PFSK-1 (cell line): Measurements from ENCODE around the gene ZNF831.

Source experiments
- FOXP2 ChIP-seq: optimal IDR thresholded peaks from 2 replicates; pipeline ENCODE3; 2011; ENCODE audit warnings: borderline replicate concordance, control low read depth, inconsistent platforms; ENCODE audit not compliant: insufficient read depth; ENCODE audit errors: extremely low read length, extremely low read depth
- POLR2AphosphoS5 ChIP-seq: IDR thresholded peaks from 2 replicates; pipeline ENCODE4 v1.6.1; 2012; ENCODE audit warnings: low read depth, mild to moderate bottlenecking, control low read depth, low read length, moderate library complexity
- REST ChIP-seq, 2 experiments: IDR thresholded peaks; 2 replicates each; pipeline versions ENCODE4 v1.6.1 to v1.8.0; 2011 to 2012; ENCODE audit warnings: low read depth in 2 of 2, low read length in 2 of 2, control low read depth in 1 of 2, inconsistent platforms in 1 of 2, mild to moderate bottlenecking in 1 of 2, moderate library complexity in 1 of 2; ENCODE audit not compliant: insufficient read depth in 1 of 2
- SIN3A ChIP-seq: IDR thresholded peaks from 2 replicates; pipeline ENCODE4 v1.6.1; 2012; ENCODE audit warnings: mild to moderate bottlenecking, low read length, moderate library complexity, borderline replicate concordance; ENCODE audit not compliant: insufficient read depth
- TAF1 ChIP-seq: IDR thresholded peaks from 2 replicates; pipeline ENCODE4 v1.6.1; 2012; ENCODE audit warnings: low read length, control low read depth, borderline replicate concordance; ENCODE audit not compliant: insufficient read depth

Gene ZNF831

GRCh38 chr20:59221707-59222252 lies 58.2 kb downstream of the ZNF831 start:
- TF ChIP-seq SIN3A (no peak), POLR2AphosphoS5 (no peak), REST (IDR thresholded peaks at IDR 0.05; ENCODE audit: insufficient read depth in 1 of 2, low read depth in 2 of 2, low read length in 2 of 2) (no peak), FOXP2 (no peak), TAF1 (no peak)

- TF ChIP-seq TAF1 (no peak), FOXP2 (peak; percentile 23), POLR2AphosphoS5 (no peak), SIN3A (no peak), REST (IDR thresholded peaks at IDR 0.05; ENCODE audit: insufficient read depth in 1 of 2, low read depth in 2 of 2, low read length in 2 of 2) (no peak)
Measured at GRCh38 chr20:59222253-59223181, 58.9 kb downstream of the ZNF831 start.

- TF ChIP-seq POLR2AphosphoS5 (no peak), REST (IDR thresholded peaks at IDR 0.05; ENCODE audit: insufficient read depth in 1 of 2, low read depth in 2 of 2, low read length in 2 of 2) (no peak), TAF1 (no peak), SIN3A (no peak), FOXP2 (no peak)
Measured at GRCh38 chr20:59223182-59223601, 59.6 kb downstream of the ZNF831 start.

- TF ChIP-seq POLR2AphosphoS5 (no peak), TAF1 (no peak), REST (IDR thresholded peaks at IDR 0.05; ENCODE audit: insufficient read depth in 1 of 2, low read depth in 2 of 2, low read length in 2 of 2) (no peak), FOXP2 (no peak), SIN3A (no peak)
Measured at GRCh38 chr20:59223750-59224149, 60.1 kb downstream of the ZNF831 start.
